Panc1 (cell line): ENCODE measurements around the gene ARRDC2. TPM values are rescaled to one million over a fixed set of nuclear protein-coding genes. Genes with fewer than 3 reads are reported as not detected.
A peak's percentile ranks its signal among the peaks of the same experiment; 100 is the strongest.

Experiments
- ATAC-seq: fragments of 200-7000 bp; cut with Tn5 transposase; 2 replicates; pipeline ENCODE4 v1.9.1; 2020; ENCODE audit warnings: mild to moderate bottlenecking, moderate library complexity
- BruUV-seq: library from RNA; stranded (reverse); fragments of 400-500 nt; replicated peaks from 2 replicates; lab custom pipeline; 2021; lab: Mats Ljungman, UMichigan
- CTCF ChIA-PET: fragments of 300-600 bp; sonication (Branson Sonifier 250); formaldehyde crosslinking; loops from one replicate; lab custom pipeline; 2022; ENCODE audit warnings: antibody characterized with exemption; lab: Charles Lee
- POLR2A ChIA-PET: fragments of 300-600 bp; sonication (Branson Sonifier 250); formaldehyde crosslinking; loops from one replicate; lab custom pipeline; 2022; ENCODE audit warnings: antibody characterized with exemption; lab: Charles Lee
- DNase-seq: peaks from one replicate; pipeline ENCODE4 v3.0.0-alpha.2; 2010; ENCODE audit warnings: low read depth, low spot score
- H3K27ac ChIP-seq: 2 replicates; pipeline ENCODE4 v1.5.1; 2011; ENCODE audit warnings: mild to moderate bottlenecking, low read length, inconsistent platforms
- H3K27me3 ChIP-seq: fragments of 200-500 bp; sonication (Bioruptor generic); 2 replicates; pipeline ENCODE4 v1.6.0; 2014; ENCODE audit warnings: low read length, inconsistent platforms; ENCODE audit not compliant: control insufficient read depth, insufficient read depth
- H3K36me3 ChIP-seq: fragments of 200-500 bp; sonication (Bioruptor generic); 2 replicates; pipeline ENCODE4 v1.5.1; 2014; ENCODE audit warnings: inconsistent platforms, mild to moderate bottlenecking, low read length, moderate library complexity; ENCODE audit not compliant: control insufficient read depth, insufficient read depth
- H3K4me1 ChIP-seq: 2 replicates; pipeline ENCODE4 v1.5.1; 2011; ENCODE audit warnings: inconsistent platforms, mild to moderate bottlenecking, low read length, moderate library complexity; ENCODE audit not compliant: control insufficient read depth, insufficient read depth
- H3K4me3 ChIP-seq, 2 experiments: 2 replicates each; pipeline ENCODE4 v1.5.1; 2011 to 2012; ENCODE audit warnings: low read depth in 2 of 2, low read length in 2 of 2, mild to moderate bottlenecking in 2 of 2, inconsistent platforms in 1 of 2, moderate library complexity in 1 of 2
- H3K9me3 ChIP-seq: fragments of 200-500 bp; sonication (Bioruptor generic); 2 replicates; pipeline ENCODE4 v1.5.1; 2014; ENCODE audit warnings: low read depth, mild to moderate bottlenecking, inconsistent platforms, low read length, moderate library complexity; ENCODE audit not compliant: control insufficient read depth, insufficient read depth
- CTCF ChIP-seq: fragments of 450-650 bp; IDR thresholded peaks from 2 replicates; pipeline ENCODE4 v1.5.1; 2017; ENCODE audit warnings: mild to moderate bottlenecking
- POLR2AphosphoS5 ChIP-seq: IDR thresholded peaks from 2 replicates; pipeline ENCODE4 v1.6.1; 2012; ENCODE audit warnings: mild to moderate bottlenecking, low read depth, low read length, moderate library complexity
- REST ChIP-seq, 2 experiments: IDR thresholded peaks; 2 replicates each; pipeline ENCODE4 v1.6.1; 2011 to 2012; ENCODE audit warnings: low read depth in 2 of 2, control low read depth in 1 of 2, low read length in 1 of 2, mild to moderate bottlenecking in 1 of 2, moderate library complexity in 1 of 2; ENCODE audit not compliant: insufficient read depth in 1 of 2
- SIN3A ChIP-seq: IDR thresholded peaks from 2 replicates; pipeline ENCODE4 v1.6.1; 2012; ENCODE audit warnings: low read depth, mild to moderate bottlenecking, low read length, moderate library complexity, borderline replicate concordance; ENCODE audit not compliant: insufficient read depth
- TCF7L2 ChIP-seq: IDR thresholded peaks from 2 replicates; pipeline ENCODE4 v1.6.1; 2011; ENCODE audit warnings: mild to moderate bottlenecking, low read depth, low read length, inconsistent platforms
- in situ Hi-C: cut with HindIII; loops from 2 replicates; pipeline ENCODE4 v1.10.0; 2016; ENCODE audit warnings: low sequenced_read_pairs, low pct_unique_long_range_greater_than_20kb
- intact Hi-C: fragments of 100-400 bp; cut with micrococcal nuclease; formaldehyde crosslinking; loops from one replicate; pipeline ENCODE4 v1.10.0; 2022; ENCODE audit not compliant: unreplicated experiment
- total RNA-seq: library from RNA; stranded (reverse); gene quantifications from one replicate; pipeline ENCODE4 v1.2.1, GENCODE V29; 2021; ENCODE audit not compliant: unreplicated experiment

The ARRDC2 gene
- total RNA-seq, 1 experiment from 2014 or later: 21.4 TPM

- in situ Hi-C loops: no loop called here
- DNase-seq (no peak), ATAC-seq (peak; percentile 24; the same call in 1 of the 2 replicates)
- intact Hi-C loops: no loop called here
- H3K9me3 ChIP-seq: no peaks in the 10 kb centered on the region
- BruUV-seq: no TSS peak
- H3K4me1 ChIP-seq: peaks cover 21% of the 10 kb centered on the region
- ChIA-PET POLR2A (interaction anchor here (0.6 kb wide), 1 partner anchor 17 kb away, joined by 5 read pairs; no protein-coding TSS in a partner anchor), CTCF (interaction anchor here (0.5 kb wide), 1 partner anchor 207 kb away, joined by 3 read pairs; no protein-coding TSS in a partner anchor)
- H3K4me3 ChIP-seq: peak overlapping the region; percentile 20 to 30; a peak in 3 of 4 replicates
- H3K27me3 ChIP-seq: no peaks in the 10 kb centered on the region
- TF ChIP-seq SIN3A (no peak), REST (IDR thresholded peaks at IDR 0.05; ENCODE audit: insufficient read depth in 1 of 2, low read depth in 2 of 2, low read length in 1 of 2) (no peak), CTCF (no peak), TCF7L2 (no peak), POLR2AphosphoS5 (no peak)
- peak overlapping the region; percentile 77 for H3K27ac ChIP-seq
- no peaks in the 10 kb centered on the region for H3K36me3 ChIP-seq
These were observed 37.5 kb downstream of the ARRDC2 start for GRCh38 chr19:18045307-18046050.

GRCh38 chr19:18046059-18046718, 38.2 kb downstream of the ARRDC2 start:
- POLR2A ChIA-PET: no interaction called here
- Histone ChIP-seq H3K4me1 (peaks cover 21% of the 10 kb centered on the region), H3K27ac (peak overlapping the region; percentile 77)

More at GRCh38 chr19:18046059-18046718, 38.2 kb downstream of the ARRDC2 start:
- Histone ChIP-seq H3K9me3 (no peaks in the 10 kb centered on the region), H3K27me3 (no peaks in the 10 kb centered on the region), H3K4me3 (no peak overlapping the region), H3K36me3 (no peaks in the 10 kb centered on the region)
- DNase-seq (no peak), ATAC-seq (peak; percentile 78)
- CTCF ChIA-PET: no interaction called here
- in situ Hi-C loops: no loop called here
- TF ChIP-seq CTCF: no peak
- no peak for TF ChIP-seq SIN3A
- no peak for TF ChIP-seq POLR2AphosphoS5
- TF ChIP-seq REST (IDR thresholded peaks at IDR 0.05; ENCODE audit: insufficient read depth in 1 of 2, low read depth in 2 of 2, low read length in 1 of 2): no peak
- TF ChIP-seq TCF7L2: no peak
- BruUV-seq: no TSS peak
- intact Hi-C loops: no loop called here
